PC-3 (cell line): Measurements from ENCODE around the gene RAD51. TPM values are rescaled to one million over a fixed set of nuclear protein-coding genes. Genes with fewer than 3 reads are reported as not detected.

Experiments used
- ATAC-seq: fragments of 200-7000 bp; cut with Tn5 transposase; 2 replicates; pipeline ENCODE4 v1.9.1; 2020; ENCODE audit warnings: mild to moderate bottlenecking, moderate library complexity
- BruUV-seq: library from RNA; stranded (reverse); fragments of 400-500 nt; replicated peaks from 2 replicates; lab custom pipeline; 2021; lab: Mats Ljungman, UMichigan
- CTCF ChIA-PET: fragments of 300-600 bp; sonication (Branson Sonifier 250); formaldehyde crosslinking; loops from one replicate; lab custom pipeline; 2022; ENCODE audit warnings: antibody characterized with exemption; lab: Charles Lee
- POLR2A ChIA-PET: fragments of 300-600 bp; sonication (Branson Sonifier 250); formaldehyde crosslinking; loops from one replicate; lab custom pipeline; 2022; ENCODE audit warnings: antibody characterized with exemption; ENCODE audit not compliant: unreplicated experiment; lab: Charles Lee
- DNase-seq: peaks from one replicate; pipeline ENCODE4 v3.0.0-alpha.2; 2015
- H2AFZ ChIP-seq: fragments of 300-600 bp; sonication (generic); 2 replicates; pipeline ENCODE4 v1.6.0; 2016; ENCODE audit warnings: antibody characterized with exemption, low read length
- H3F3A ChIP-seq: fragments of 300-600 bp; sonication (generic); one replicate; pipeline ENCODE4 v1.6.0; 2017; ENCODE audit warnings: antibody characterized with exemption, low read length, control low read depth, mild to moderate bottlenecking; ENCODE audit not compliant: unreplicated experiment
- H3K27ac ChIP-seq: fragments of 300-600 bp; sonication (generic); 2 replicates; pipeline ENCODE4 v1.5.1; 2016; ENCODE audit warnings: mild to moderate bottlenecking, low read length
- H3K27me3 ChIP-seq: fragments of 300-600 bp; sonication (generic); 2 replicates; pipeline ENCODE4 v1.6.1; 2016; ENCODE audit warnings: low read length, mixed read lengths
- H3K36me3 ChIP-seq: fragments of 300-600 bp; sonication (generic); 2 replicates; pipeline ENCODE4 v1.6.1; 2016; ENCODE audit warnings: low read depth, mixed run types, low read length, mixed read lengths
- H3K4me1 ChIP-seq: fragments of 300-600 bp; sonication (generic); 2 replicates; pipeline ENCODE4 v1.5.1; 2016; ENCODE audit warnings: low read length; ENCODE audit not compliant: insufficient read depth
- H3K4me2 ChIP-seq: fragments of 300-600 bp; sonication (generic); 2 replicates; pipeline ENCODE4 v1.6.0; 2016; ENCODE audit warnings: low read length
- H3K4me3 ChIP-seq: fragments of 300-600 bp; sonication (generic); 2 replicates; pipeline ENCODE4 v1.5.1; 2016; ENCODE audit warnings: mild to moderate bottlenecking, low read length, mixed read lengths
- H3K79me2 ChIP-seq: fragments of 300-600 bp; sonication (generic); 2 replicates; pipeline ENCODE4 v1.6.1; 2017; ENCODE audit warnings: low read length, mixed read lengths
- H3K9ac ChIP-seq: fragments of 300-600 bp; sonication (generic); 2 replicates; pipeline ENCODE4 v1.6.0; 2016; ENCODE audit warnings: mild to moderate bottlenecking, low read length
- H3K9me2 ChIP-seq: fragments of 300-600 bp; sonication (generic); replicated peaks from 2 replicates; pipeline ENCODE4 v1.6.1; 2016; ENCODE audit warnings: mixed run types, low read length, mixed read lengths
- H3K9me3 ChIP-seq: fragments of 300-600 bp; sonication (generic); 2 replicates; pipeline ENCODE4 v1.6.1; 2016; ENCODE audit warnings: low read length, mixed read lengths
- H4K20me1 ChIP-seq: fragments of 300-600 bp; sonication (generic); 2 replicates; pipeline ENCODE4 v1.6.1; 2016; ENCODE audit warnings: low read length, mixed read lengths
- CTCF ChIP-seq: fragments of 300-600 bp; sonication (generic); conservative IDR thresholded peaks from 2 replicates; pipeline ENCODE4 v1.5.1; 2017; ENCODE audit warnings: antibody characterized with exemption, low read depth, mild to moderate bottlenecking, low read length
- EZH2 ChIP-seq: fragments of 300-600 bp; sonication (generic); IDR thresholded peaks from one replicate; pipeline ENCODE4 v1.6.1; 2017; ENCODE audit warnings: antibody characterized with exemption, mild to moderate bottlenecking, low read length; ENCODE audit not compliant: unreplicated experiment
- EZH2phosphoT487 ChIP-seq: fragments of 300-600 bp; sonication (generic); IDR thresholded peaks from 2 replicates; pipeline ENCODE4 v1.6.1; 2018; ENCODE audit warnings: mild to moderate bottlenecking, antibody characterized with exemption, low read length, borderline replicate concordance
- intact Hi-C: fragments of 100-400 bp; cut with micrococcal nuclease; formaldehyde crosslinking; loops from 2 replicates; pipeline ENCODE4 v1.9.0; 2023
- total RNA-seq: library from RNA; depleted of rRNA; stranded (reverse); fragments of >200 nt; gene quantifications from 2 replicates; pipeline ENCODE4 v1.2.3, GENCODE V29; 2014

The RAD51 gene
- total RNA-seq, 1 experiment from 2014 or later = 21.9 TPM

- DNase-seq = no peak
- H4K20me1 ChIP-seq = no peaks in the 10 kb centered on the region
- H3K4me1 ChIP-seq = peaks cover 38% of the 10 kb centered on the region
- no peak overlapping the region for H3K27ac ChIP-seq
- no peak overlapping the region for H3K4me3 ChIP-seq
- no peaks in the 10 kb centered on the region for H3K79me2 ChIP-seq
- BruUV-seq = no TSS peak
- no peaks in the 10 kb centered on the region for H3K9me2 ChIP-seq
- H3K9me3 ChIP-seq = no peaks in the 10 kb centered on the region
- H2AFZ ChIP-seq = no peak overlapping the region
- peaks cover 18% of the 10 kb centered on the region for H3K36me3 ChIP-seq
- H3F3A ChIP-seq = no peaks in the 10 kb centered on the region
- no peak overlapping the region for H3K9ac ChIP-seq
- no peak overlapping the region for H3K4me2 ChIP-seq
- TF ChIP-seq EZH2phosphoT487 (no peak), EZH2 (no peak), CTCF (no peak)
- intact Hi-C loops = no loop called here
- no peaks in the 10 kb centered on the region for H3K27me3 ChIP-seq
- ATAC-seq = no peak
- ChIA-PET POLR2A (no interaction called here), CTCF (interaction anchor here (0.6 kb wide), 1 partner anchor 168 kb away, joined by 12 read pairs; no protein-coding TSS in a partner anchor)
These were observed 76.3 kb downstream of the RAD51 start for GRCh38 chr15:40771242-40771641.

- Histone ChIP-seq H3K9me2 (no peaks in the 10 kb centered on the region), H3F3A (no peaks in the 10 kb centered on the region), H3K27me3 (no peaks in the 10 kb centered on the region), H3K79me2 (no peaks in the 10 kb centered on the region), H3K4me2 (no peak overlapping the region), H4K20me1 (no peaks in the 10 kb centered on the region), H2AFZ (no peak overlapping the region), H3K36me3 (peaks cover 18% of the 10 kb centered on the region), H3K9me3 (no peaks in the 10 kb centered on the region), H3K27ac (no peak overlapping the region), H3K4me3 (no peak overlapping the region), H3K9ac (no peak overlapping the region), H3K4me1 (peaks cover 39% of the 10 kb centered on the region)
- ChIA-PET POLR2A (no interaction called here), CTCF (no interaction called here)
- no TSS peak for BruUV-seq
- no peak for DNase-seq
- intact Hi-C loops = no loop called here
- ATAC-seq = no peak
- TF ChIP-seq EZH2phosphoT487 (no peak), EZH2 (no peak), CTCF (no peak)
These were observed 77.0 kb downstream of the RAD51 start for GRCh38 chr15:40772014-40772413.

- no peak overlapping the region for H3K9ac ChIP-seq
- POLR2A ChIA-PET = no interaction called here
- no peaks in the 10 kb centered on the region for H3F3A ChIP-seq
- no peaks in the 10 kb centered on the region for H3K9me2 ChIP-seq
- no peak overlapping the region for H3K27ac ChIP-seq
- no peak for DNase-seq
- H3K4me3 ChIP-seq = no peak overlapping the region
- H3K79me2 ChIP-seq = no peaks in the 10 kb centered on the region
- no peak for TF ChIP-seq CTCF
- no peak for TF ChIP-seq EZH2phosphoT487
- TF ChIP-seq EZH2 = no peak
- H3K4me2 ChIP-seq = no peak overlapping the region
- no peaks in the 10 kb centered on the region for H3K9me3 ChIP-seq
- H3K27me3 ChIP-seq = no peaks in the 10 kb centered on the region
- peaks cover 18% of the 10 kb centered on the region for H3K36me3 ChIP-seq
- ATAC-seq = no peak
- H2AFZ ChIP-seq = no peak overlapping the region
- CTCF ChIA-PET = no interaction called here
- no peaks in the 10 kb centered on the region for H4K20me1 ChIP-seq
- BruUV-seq = no TSS peak
- H3K4me1 ChIP-seq = peaks cover 41% of the 10 kb centered on the region
- intact Hi-C loops = no loop called here
These were observed 78.5 kb downstream of the RAD51 start for GRCh38 chr15:40773496-40773895.
